ENCODE data around the gene MALRD1. TPM values are rescaled to one million over a fixed set of nuclear protein-coding genes. Genes with fewer than 3 reads are reported as not detected.
A peak's percentile ranks its signal among the peaks of the same experiment; 100 is the strongest.

Gene MALRD1
- total and polyA plus RNA-seq, 2 experiments from 2014 or later = 0.49 to 0.57 TPM

- peak; percentile 43 to 56 for DNase-seq (ENCODE audit: low read depth in 1 of 2, low spot score in 1 of 2)
- Histone ChIP-seq H3K4me3 (no peak overlapping the region), H3K27ac (no peak overlapping the region), H3K36me3 (no peaks in the 10 kb centered on the region), H3K27me3 (no peaks in the 10 kb centered on the region), H3K9me3 (ENCODE audit: low read depth) (no peaks in the 10 kb centered on the region), H3K4me1 (ENCODE audit: low read depth) (no peaks in the 10 kb centered on the region)
- peak; percentile 54 for TF ChIP-seq CTCF (IDR thresholded peaks at IDR 0.05; ENCODE audit: low read depth, low read length)
Measured at GRCh38 chr10:19412531-19412930, 363.9 kb downstream of the MALRD1 start.

GRCh38 chr10:19416164-19416563 is 367.6 kb downstream of the MALRD1 start:
- no peaks in the 10 kb centered on the region for H3K9me3 ChIP-seq (ENCODE audit: low read depth)
- H3K4me1 ChIP-seq (ENCODE audit: low read depth) = no peaks in the 10 kb centered on the region
- H3K27ac ChIP-seq = no peak overlapping the region
- no peaks in the 10 kb centered on the region for H3K27me3 ChIP-seq
- no peaks in the 10 kb centered on the region for H3K36me3 ChIP-seq
- no peak for DNase-seq (ENCODE audit: low read depth in 1 of 2, low spot score in 1 of 2)
- no peak overlapping the region for H3K4me3 ChIP-seq
- no peak for TF ChIP-seq CTCF (IDR thresholded peaks at IDR 0.05; ENCODE audit: low read depth, low read length)

GRCh38 chr10:19417740-19418139 is 369.1 kb downstream of the MALRD1 start:
- DNase-seq (ENCODE audit: low read depth in 1 of 2, low spot score in 1 of 2) = no peak
- TF ChIP-seq CTCF (IDR thresholded peaks at IDR 0.05; ENCODE audit: low read depth, low read length) = no peak

GRCh38 chr10:19421674-19422073 is 373.1 kb downstream of the MALRD1 start:
- Histone ChIP-seq H3K4me1 (ENCODE audit: low read depth) (no peaks in the 10 kb centered on the region), H3K27me3 (no peaks in the 10 kb centered on the region), H3K9me3 (ENCODE audit: low read depth) (no peaks in the 10 kb centered on the region), H3K4me3 (no peak overlapping the region), H3K36me3 (no peaks in the 10 kb centered on the region), H3K27ac (no peak overlapping the region)
- DNase-seq (ENCODE audit: low read depth in 1 of 2, low spot score in 1 of 2) = peak in 1 of 2 donors; percentile 3
- no peak for TF ChIP-seq CTCF (IDR thresholded peaks at IDR 0.05; ENCODE audit: low read depth, low read length)

More at GRCh38 chr10:19417740-19418139, 369.1 kb downstream of the MALRD1 start:
- Histone ChIP-seq H3K9me3 (ENCODE audit: low read depth) (no peaks in the 10 kb centered on the region), H3K27ac (no peak overlapping the region), H3K36me3 (no peaks in the 10 kb centered on the region), H3K4me1 (ENCODE audit: low read depth) (no peaks in the 10 kb centered on the region), H3K27me3 (no peaks in the 10 kb centered on the region), H3K4me3 (no peak overlapping the region)

GRCh38 chr10:19426034-19426433 is 377.4 kb downstream of the MALRD1 start:
- H3K9me3 ChIP-seq (ENCODE audit: low read depth) = no peaks in the 10 kb centered on the region
- H3K27me3 ChIP-seq = no peaks in the 10 kb centered on the region
- no peaks in the 10 kb centered on the region for H3K4me1 ChIP-seq (ENCODE audit: low read depth)
- no peak overlapping the region for H3K27ac ChIP-seq
- H3K4me3 ChIP-seq = no peak overlapping the region
- no peaks in the 10 kb centered on the region for H3K36me3 ChIP-seq
- DNase-seq (ENCODE audit: low read depth in 1 of 2, low spot score in 1 of 2) = no peak
- TF ChIP-seq CTCF (IDR thresholded peaks at IDR 0.05; ENCODE audit: low read depth, low read length) = no peak
